GM21576 (cell line): ENCODE results near the gene CCDC169.
"Not testable (repeated sequence)": the region's sequence is repeated elsewhere in the genome, so short reads cannot be mapped to it uniquely, and the experiment has no call there.

Experiments
- ATAC-seq: cut with Tn5 transposase; IDR thresholded peaks from one replicate; pipeline ENCODE4 v1.9.1; 2021; ENCODE audit warnings: mild to moderate bottlenecking, moderate library complexity; ENCODE audit not compliant: unreplicated experiment

CCDC169 gene

GRCh38 chr13:36297366-36298338, at the start of gene CCDC169:
CCDC169 (minus strand) TSS chr13:36297814; CDS start chr13:36297719, 95 bp downstream.
- ATAC-seq, result no peak

- ATAC-seq, result peak; percentile 96
Measured at GRCh38 chr13:36346222-36347083, 48.8 kb upstream of the CCDC169 start, which contains the start of gene SPART. SPART (minus strand) TSS chr13:36346394; CDS start chr13:36335830, 10,564 bp downstream.

- ATAC-seq, result no peak
Measured at GRCh38 chr13:36345438-36346221, 48.0 kb upstream of the CCDC169 start.

- no peak for ATAC-seq
Measured at GRCh38 chr13:36344886-36345437, 47.3 kb upstream of the CCDC169 start.

- ATAC-seq, result no peak
Measured at GRCh38 chr13:36344173-36344572, 46.6 kb upstream of the CCDC169 start.

- no peak for ATAC-seq
Measured at GRCh38 chr13:36343766-36344165, 46.2 kb upstream of the CCDC169 start.

- ATAC-seq, result no peak
Measured at GRCh38 chr13:36342715-36343114, 45.1 kb upstream of the CCDC169 start.

GRCh38 chr13:36341718-36342117, 44.1 kb upstream of the CCDC169 start:
- no peak for ATAC-seq

- ATAC-seq, result no peak
Measured at GRCh38 chr13:36339600-36340155, 42.1 kb upstream of the CCDC169 start.

GRCh38 chr13:36337938-36338641, 40.5 kb upstream of the CCDC169 start:
- no peak for ATAC-seq

- no peak for ATAC-seq
Measured at GRCh38 chr13:36332986-36333385, 35.4 kb upstream of the CCDC169 start.

GRCh38 chr13:36332255-36332654, 34.6 kb upstream of the CCDC169 start:
- ATAC-seq, result not testable (repeated sequence)

GRCh38 chr13:36331280-36331679, 33.7 kb upstream of the CCDC169 start:
- ATAC-seq, result no peak

- no peak for ATAC-seq
Measured at GRCh38 chr13:36329361-36329760, 31.7 kb upstream of the CCDC169 start.

- ATAC-seq, result no peak
Measured at GRCh38 chr13:36328821-36329220, 31.2 kb upstream of the CCDC169 start.

- no peak for ATAC-seq
Measured at GRCh38 chr13:36325912-36326311, 28.3 kb upstream of the CCDC169 start.

GRCh38 chr13:36324881-36325280, 27.3 kb upstream of the CCDC169 start:
- ATAC-seq, result not testable (repeated sequence)

GRCh38 chr13:36323951-36324566, 26.4 kb upstream of the CCDC169 start:
- ATAC-seq, result no peak

- no peak for ATAC-seq
Measured at GRCh38 chr13:36323408-36323807, 25.8 kb upstream of the CCDC169 start.
